Ovary (tissue), 10 donors: Measurements from ENCODE around the gene PRELID2. TPM values are rescaled to one million over a fixed set of nuclear protein-coding genes. Genes with fewer than 3 reads are reported as not detected.

Experiments used
- DNase-seq, 5 donors: peaks; one replicate each; pipeline ENCODE4 v3.0.0-alpha.2; 2019 to 2020
- H3K27ac ChIP-seq, 2 donors: fragments of 200-600 bp; one replicate each; pipeline versions ENCODE4 v1.5.1 to v1.8.0; 2019 to 2022
- H3K27me3 ChIP-seq: fragments of 200-600 bp; one replicate; pipeline ENCODE4 v1.8.0; 2022
- H3K36me3 ChIP-seq: fragments of 200-600 bp; sonication (generic); one replicate; pipeline ENCODE4 v1.5.1; 2019
- H3K4me1 ChIP-seq: one replicate; pipeline ENCODE4 v1.8.1; 2013; ENCODE audit warnings: mild to moderate bottlenecking, moderate library complexity; ENCODE audit not compliant: insufficient read depth
- H3K4me3 ChIP-seq: fragments of 200-600 bp; sonication (generic); one replicate; pipeline ENCODE4 v1.5.1; 2017
- H3K9me3 ChIP-seq, 2 donors: fragments of 200-600 bp in 1 of 2; sonication (generic) in 1 of 2; one replicate each; pipeline versions ENCODE4 v1.5.1 to v1.8.1; 2013 to 2019; ENCODE audit warnings: mild to moderate bottlenecking in 1 of 2, moderate library complexity in 1 of 2
- EP300 ChIP-seq: sonication (generic); formaldehyde crosslinking; IDR thresholded peaks from one replicate; pipeline ENCODE4 v1.6.1; 2017; ENCODE audit warnings: antibody characterized with exemption
- POLR2A ChIP-seq: fragments of 450-650 bp; IDR thresholded peaks from one replicate; pipeline ENCODE4 v1.6.1; 2017; ENCODE audit warnings: antibody characterized with exemption, mild to moderate bottlenecking, moderate library complexity
- WGBS, 3 donors: extraction: QIAGEN DNeasy Blood & Tissue Kit in 1 of 3; methylation state at CpG; one replicate each; pipeline versions ENCODE4 v1.1.5 to v1.1.7; 2013 to 2017; 5-methylcytosine and 5-hydroxymethylcytosine counted together
- intact Hi-C, 4 donors: fragments of 100-400 bp; cut with DNase I; formaldehyde crosslinking; loops; one replicate each; pipeline versions ENCODE4 v1.11.0 to v1.15.1; 2022 to 2023
- long read RNA-seq, 3 donors: library from polyadenylated mRNA in 2 of 3; unstranded in 2 of 3; transcript quantifications; one replicate each; pipeline ENCODE4 v2.0.0 and lab custom pipeline, GENCODE V29; 2021 to 2026
- polyA plus RNA-seq, 2 donors: library from polyadenylated mRNA; stranded (reverse); fragments of 200-250 nt in 1 of 2; fragments of 350-450 nt in 1 of 2; fragmentation: Illumina TruSeq in 1 of 2; extraction: RNeasy Lipid Tissue Mini Kit (QIAGEN cat#74804) in 1 of 2; gene quantifications; one replicate each; pipeline ENCODE4 v1.2.3, GENCODE V29; 2013 to 2014
- total RNA-seq, 7 donors: library from RNA; depleted of rRNA in 2 of 7; stranded (reverse); fragments of >200 nt in 2 of 7; fragmentation: NEBNext Ultra II Directional in 3 of 7; extraction: Animal tissue kit (Norgen Biotek cat#: 25700) in 3 of 7; gene quantifications; one replicate each; pipeline versions ENCODE4 v1.1.0 to v1.2.4, GENCODE V29; 2016 to 2023
- TF ChIP-seq, protein P1 (sequence below), 3 donors: fragments of 450-650 bp in 2 of 3; fragments of 200-600 bp in 1 of 3; IDR thresholded peaks; one replicate each; pipeline versions ENCODE4 v1.5.1 to v1.8.0; 2016 to 2022; ENCODE audit warnings: antibody characterized with exemption in 3 of 3, mild to moderate bottlenecking in 1 of 3
- donor health status: DM: no; HTN: no; CAD: no; lungs with moderate emphysema.
- donor health status: DM: no; HTN: no; CAD: no.
- donor health status: Bipolar disorder and iron deficiency.
- donor health status: DM: yes; HTN: yes; CAD: no.
- donor health status: DM: no; HTN: no; CAD: no.
- donor health status: DM: yes; HTN: yes; CAD: no.

The PRELID2 gene
- total RNA-seq (10 to 100 TPM; 14.5 to 49.7 (median 29.2) TPM), polyA plus RNA-seq (1 to 10 TPM; 5.4 to 5.5 TPM)
- long read RNA-seq, donor 1, partial matches to known transcripts: 1 of 17 reads
- long read RNA-seq, donor 1, other reads (novel, unspliced or antisense): 13 of 17 reads
- long read RNA-seq, donor 2, partial matches to known transcripts: 0 of 7 reads
- long read RNA-seq, donor 2, other reads (novel, unspliced or antisense): 5 of 7 reads
- long read RNA-seq, donor 3, partial matches to known transcripts: 0 of 3 reads
- long read RNA-seq, donor 3, other reads (novel, unspliced or antisense): 3 of 3 reads

DNA sequence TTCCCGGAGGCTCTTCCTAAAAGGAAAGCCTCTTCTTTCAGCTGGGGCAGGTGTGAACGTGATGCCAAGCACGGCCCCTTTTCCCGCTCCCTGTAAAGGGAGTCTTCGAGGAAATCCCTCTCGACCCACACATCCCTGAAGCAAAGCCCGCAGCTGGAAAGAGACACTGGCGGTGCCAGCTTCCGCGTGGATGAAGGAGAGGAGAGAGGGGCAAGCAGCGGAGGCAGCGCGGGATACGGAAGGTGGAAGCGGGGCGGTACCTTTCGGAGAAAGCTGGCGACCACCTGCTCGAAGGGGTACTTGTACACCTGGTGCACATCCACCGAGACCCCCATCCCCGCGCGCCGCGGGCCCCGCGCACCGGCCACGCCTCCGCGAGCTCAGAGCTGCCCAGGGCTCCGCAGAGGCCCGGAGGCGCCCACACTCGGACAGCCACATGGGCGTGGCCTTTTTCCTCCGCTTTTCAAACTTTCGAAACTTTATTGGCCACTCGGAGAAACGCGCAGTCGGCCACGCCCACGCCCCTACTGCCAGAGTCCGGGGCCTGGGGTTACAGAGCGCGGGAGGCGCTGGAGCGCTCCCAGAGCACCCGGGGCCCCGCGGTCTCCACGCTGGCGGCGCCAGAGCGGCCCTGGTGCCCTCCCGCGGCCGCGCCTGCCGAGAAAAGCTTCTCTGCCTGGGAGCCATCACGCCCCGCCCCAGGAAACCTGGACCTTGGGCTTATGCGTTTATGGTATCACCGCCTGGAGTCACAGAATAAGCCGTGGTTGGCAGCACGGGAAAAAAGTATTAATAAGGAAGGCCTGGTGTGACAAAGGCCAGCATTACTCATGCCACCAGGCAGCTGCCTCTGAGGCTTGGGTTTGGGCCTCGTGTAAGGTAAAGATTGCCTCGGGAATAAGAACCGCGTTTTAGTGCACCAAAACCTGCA is at the start of gene PRELID2:
Gene PRELID2 (minus strand): TSS at position 426 of the 931 bp plus-strand sequence. CDS start 91 bp downstream, at position 335.
- TF ChIP-seq EP300 (no peak), POLR2A (no peak)
- TF ChIP-seq, protein P1, sequence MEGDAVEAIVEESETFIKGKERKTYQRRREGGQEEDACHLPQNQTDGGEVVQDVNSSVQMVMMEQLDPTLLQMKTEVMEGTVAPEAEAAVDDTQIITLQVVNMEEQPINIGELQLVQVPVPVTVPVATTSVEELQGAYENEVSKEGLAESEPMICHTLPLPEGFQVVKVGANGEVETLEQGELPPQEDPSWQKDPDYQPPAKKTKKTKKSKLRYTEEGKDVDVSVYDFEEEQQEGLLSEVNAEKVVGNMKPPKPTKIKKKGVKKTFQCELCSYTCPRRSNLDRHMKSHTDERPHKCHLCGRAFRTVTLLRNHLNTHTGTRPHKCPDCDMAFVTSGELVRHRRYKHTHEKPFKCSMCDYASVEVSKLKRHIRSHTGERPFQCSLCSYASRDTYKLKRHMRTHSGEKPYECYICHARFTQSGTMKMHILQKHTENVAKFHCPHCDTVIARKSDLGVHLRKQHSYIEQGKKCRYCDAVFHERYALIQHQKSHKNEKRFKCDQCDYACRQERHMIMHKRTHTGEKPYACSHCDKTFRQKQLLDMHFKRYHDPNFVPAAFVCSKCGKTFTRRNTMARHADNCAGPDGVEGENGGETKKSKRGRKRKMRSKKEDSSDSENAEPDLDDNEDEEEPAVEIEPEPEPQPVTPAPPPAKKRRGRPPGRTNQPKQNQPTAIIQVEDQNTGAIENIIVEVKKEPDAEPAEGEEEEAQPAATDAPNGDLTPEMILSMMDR (IDR thresholded peaks at IDR 0.05): no peak
- intact Hi-C loops: no loop called here
- peak; percentile 85 to 92 (median 91) for DNase-seq
- Histone ChIP-seq H3K27ac (peak within 1 kb of the TSS; percentile 47 to 48), H3K4me1 (peaks cover 7% of the 10 kb centered on the region), H3K9me3 (no peaks in the 10 kb centered on the region), H3K27me3 (no peaks in the 10 kb centered on the region), H3K4me3 (peak within 1 kb of the TSS; percentile 79), H3K36me3 (no peaks in the 10 kb centered on the region)
- 0 to 1% (median 1%) methylated on average over 62 to 71 of the region's 71 CpGs for WGBS, 3 donors

DNA sequence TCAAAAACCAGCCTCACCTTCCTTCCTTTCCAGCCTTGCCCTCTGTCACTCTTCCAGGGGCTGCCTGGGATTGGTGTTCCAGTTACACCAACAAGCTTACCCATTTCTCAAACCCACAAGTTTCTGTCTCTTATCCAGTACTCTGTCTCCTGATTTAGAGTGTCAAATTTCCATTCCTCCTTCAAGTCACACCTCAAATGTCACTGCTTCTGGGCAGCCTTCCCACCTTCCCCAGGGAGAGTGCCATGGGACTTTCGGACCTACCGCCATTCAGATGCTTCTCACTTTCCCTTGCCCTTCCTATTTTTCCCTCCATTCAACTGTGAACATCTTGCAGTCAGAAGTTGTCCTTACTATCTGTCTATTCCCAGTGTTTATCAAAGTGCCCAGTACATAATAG is 39.6 kb upstream of the PRELID2 start:
- no peaks in the 10 kb centered on the region for H3K27me3 ChIP-seq
- no peak overlapping the region for H3K27ac ChIP-seq
- no peaks in the 10 kb centered on the region for H3K9me3 ChIP-seq
- H3K4me1 ChIP-seq: no peaks in the 10 kb centered on the region
- intact Hi-C loops: no loop called here
- no peak overlapping the region for H3K4me3 ChIP-seq
- TF ChIP-seq, protein P1 (IDR thresholded peaks at IDR 0.05): no peak
- 92 to 97% (median 96%) methylated on average over 2 of the region's 2 CpGs for WGBS, 3 donors
- DNase-seq: no peak
- H3K36me3 ChIP-seq: no peaks in the 10 kb centered on the region

DNA sequence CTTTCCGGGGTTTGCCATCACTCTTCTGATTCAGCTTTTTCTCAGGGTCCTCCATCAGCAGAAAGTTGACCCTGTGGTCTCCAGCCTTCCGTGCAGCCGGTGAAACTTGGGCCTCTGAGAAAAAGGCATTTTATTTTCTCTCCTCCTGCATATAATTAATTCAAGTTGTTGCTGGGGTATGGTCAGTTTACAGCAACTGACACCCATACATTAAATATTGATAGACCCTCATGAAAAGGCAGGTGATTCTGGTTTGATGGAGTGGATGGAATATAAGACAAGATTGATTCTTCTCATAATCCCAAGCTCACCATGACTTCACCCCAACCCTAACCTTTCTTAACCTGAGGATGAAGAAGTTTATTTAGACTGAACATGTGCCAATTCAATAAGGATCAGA is 37.8 kb upstream of the PRELID2 start, which contains the start of gene GRXCR2:
Gene GRXCR2 (minus strand): TSS at position 101 of the 400 bp plus-strand sequence. CDS start 46 bp downstream, at position 55.
- no peaks in the 10 kb centered on the region for H3K9me3 ChIP-seq
- no peaks in the 10 kb centered on the region for H3K36me3 ChIP-seq
- DNase-seq: no peak
- intact Hi-C loops: no loop called here
- H3K27me3 ChIP-seq: no peaks in the 10 kb centered on the region
- no peak within 1 kb of the TSS for H3K4me3 ChIP-seq
- 56 to 80% (median 72%) methylated on average over 3 of the region's 3 CpGs for WGBS, 3 donors
- no peak within 1 kb of the TSS for H3K27ac ChIP-seq
- TF ChIP-seq EP300: no peak
- TF ChIP-seq, protein P1 (IDR thresholded peaks at IDR 0.05): no peak
- no peak for TF ChIP-seq POLR2A
- H3K4me1 ChIP-seq: no peaks in the 10 kb centered on the region

DNA sequence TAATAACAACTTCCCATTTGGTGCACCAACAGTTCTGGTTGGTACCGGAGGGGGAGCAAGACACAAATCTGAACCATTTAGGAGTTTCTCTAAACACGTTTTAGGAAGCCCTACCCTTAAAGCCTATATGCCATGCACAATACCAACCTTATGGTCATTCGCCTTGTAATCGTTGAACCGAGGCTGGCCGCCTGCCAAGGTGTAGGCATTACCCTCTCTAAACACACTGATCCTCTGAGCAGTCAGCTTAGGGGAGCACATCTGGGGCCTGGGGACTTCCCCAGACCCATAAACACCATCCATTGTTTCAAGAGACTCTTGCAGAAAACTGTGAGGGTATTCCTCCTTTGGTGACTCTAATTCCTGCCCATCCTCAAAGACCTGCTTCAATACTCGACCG is 37.3 kb upstream of the PRELID2 start:
- no peaks in the 10 kb centered on the region for H3K36me3 ChIP-seq
- DNase-seq: no peak
- no peaks in the 10 kb centered on the region for H3K4me1 ChIP-seq
- TF ChIP-seq, protein P1 (IDR thresholded peaks at IDR 0.05): no peak
- TF ChIP-seq POLR2A (no peak), EP300 (no peak)
- no peaks in the 10 kb centered on the region for H3K9me3 ChIP-seq
- no peak overlapping the region for H3K4me3 ChIP-seq
- intact Hi-C loops: no loop called here
- WGBS, 3 donors: 72 to 80% (median 77%) methylated on average over 8 of the region's 8 CpGs
- H3K27ac ChIP-seq: no peak overlapping the region
- no peaks in the 10 kb centered on the region for H3K27me3 ChIP-seq
